Dermis microvascular lymphatic vessel endothelial cell (primary cell): ENCODE results near the gene B3GALNT2. TPM values are rescaled to one million over a fixed set of nuclear protein-coding genes. Genes with fewer than 3 reads are reported as not detected.

Experiments
- DNase-seq, 2 donors: peaks; one replicate each; pipeline versions ENCODE4 v3.0.0 to v3.0.0-alpha.2; 2010; ENCODE audit warnings: low read depth in 2 of 2
- total RNA-seq: library from RNA; depleted of rRNA; stranded (reverse); fragments of >200 nt; gene quantifications from 2 replicates; pipeline ENCODE4 v1.2.1, GENCODE V29; 2014

The B3GALNT2 gene
- total RNA-seq, 1 donor from 2014 or later = 43.9 TPM

DNA sequence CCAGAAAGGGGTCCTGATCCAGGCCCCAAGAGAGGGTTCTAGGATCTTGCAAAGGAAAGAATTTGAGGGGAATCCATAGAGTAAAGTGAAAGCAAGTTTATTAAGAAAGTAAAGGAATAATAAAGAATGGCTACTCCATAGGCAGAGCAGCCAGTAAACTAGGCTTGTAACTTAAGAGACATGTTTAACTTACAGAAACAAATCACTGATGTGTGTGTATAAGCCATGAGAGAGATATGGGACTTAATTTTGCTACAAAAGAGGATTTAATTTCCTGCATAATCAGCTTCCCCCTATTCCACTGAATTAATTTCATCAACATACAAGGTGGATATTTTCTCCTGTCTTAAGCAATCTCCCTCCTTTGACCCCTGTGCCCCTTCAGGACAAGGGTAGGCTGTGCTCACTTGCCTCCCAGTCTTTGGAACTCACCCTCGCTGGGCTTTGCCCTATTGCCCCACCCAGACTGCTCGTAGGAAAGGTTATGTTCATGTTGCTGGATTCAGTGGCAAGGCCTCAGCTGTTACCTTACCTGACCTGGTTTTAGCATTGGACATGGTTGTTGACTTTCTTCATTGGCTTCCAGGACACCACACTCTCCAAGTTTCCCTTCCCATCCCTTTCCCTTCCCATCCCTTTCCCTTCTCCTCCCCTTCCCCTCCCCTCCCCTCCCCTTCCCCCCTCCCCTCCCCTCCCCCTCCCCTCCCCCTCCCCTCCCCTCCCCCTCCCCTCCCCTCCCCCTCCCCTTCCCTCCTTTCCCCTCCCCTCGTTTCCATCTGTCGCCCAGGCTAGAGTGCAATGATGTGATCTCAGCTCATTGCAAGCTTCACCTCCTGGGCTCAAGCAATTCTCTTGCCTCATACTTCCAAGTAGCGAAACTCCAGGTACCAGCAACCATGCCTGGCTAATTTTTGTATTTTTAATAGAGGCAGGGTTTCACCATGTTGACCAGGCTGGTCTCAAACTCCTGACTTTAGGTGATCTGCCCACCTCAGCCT, 92.5 kb downstream of the B3GALNT2 start:
- DNase-seq = peak in 1 of 2 donors; percentile 6

DNA sequence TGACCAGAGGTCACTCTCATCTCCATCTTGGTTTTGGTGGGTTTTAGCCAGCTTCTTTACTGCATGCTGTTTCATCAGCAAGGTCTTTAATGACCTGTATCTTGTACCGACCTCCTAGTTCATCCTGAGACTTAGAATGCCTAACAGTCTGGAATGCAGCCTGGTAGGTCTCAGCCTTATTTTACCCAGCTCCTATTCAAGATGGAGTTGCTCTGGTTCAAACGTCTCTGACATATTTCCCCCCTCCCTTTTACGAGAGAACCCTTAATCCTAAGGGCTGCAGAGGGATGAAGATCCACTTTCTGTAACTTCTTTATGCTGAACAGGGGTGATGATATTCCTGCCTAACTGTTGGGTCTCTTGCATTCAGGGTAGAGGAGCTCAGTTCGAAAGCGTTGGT, 93.8 kb downstream of the B3GALNT2 start:
- DNase-seq = no peak

DNA sequence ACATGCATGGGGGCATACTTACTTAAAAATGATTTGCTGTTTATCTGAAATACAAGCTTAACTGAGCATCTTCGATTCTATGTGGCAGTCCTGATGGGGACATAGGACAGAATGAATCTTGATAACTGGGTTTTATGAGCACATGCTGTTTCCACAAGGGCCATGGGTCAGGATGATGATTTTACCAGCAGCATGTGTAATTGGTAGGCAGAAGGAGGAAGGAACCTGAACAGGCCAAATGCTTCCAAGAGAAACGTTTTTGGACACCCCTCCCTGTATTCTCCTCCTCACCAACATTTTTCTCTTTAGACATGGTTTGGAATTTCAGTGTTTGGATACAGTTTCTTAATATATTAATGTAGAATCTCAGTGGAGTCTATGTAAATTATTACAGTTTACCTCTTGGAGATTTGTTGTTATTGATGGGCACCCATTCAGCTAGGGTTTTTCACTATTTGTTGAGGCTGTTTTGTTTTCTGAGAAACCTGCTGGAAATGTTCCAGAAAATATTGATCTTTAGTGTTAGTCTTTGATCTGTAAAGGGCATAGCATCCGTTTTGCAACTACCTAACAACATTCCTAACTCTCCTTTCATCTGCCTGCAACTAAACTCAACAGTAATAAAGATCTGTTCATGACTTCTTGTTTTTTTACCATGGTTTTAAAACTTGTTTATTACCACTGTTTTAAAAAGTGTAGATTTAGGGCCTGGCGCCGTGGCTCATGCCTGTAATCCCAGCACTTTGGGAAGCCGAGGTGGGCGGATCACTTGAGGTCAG, 95.0 kb downstream of the B3GALNT2 start:
- DNase-seq = no peak

DNA sequence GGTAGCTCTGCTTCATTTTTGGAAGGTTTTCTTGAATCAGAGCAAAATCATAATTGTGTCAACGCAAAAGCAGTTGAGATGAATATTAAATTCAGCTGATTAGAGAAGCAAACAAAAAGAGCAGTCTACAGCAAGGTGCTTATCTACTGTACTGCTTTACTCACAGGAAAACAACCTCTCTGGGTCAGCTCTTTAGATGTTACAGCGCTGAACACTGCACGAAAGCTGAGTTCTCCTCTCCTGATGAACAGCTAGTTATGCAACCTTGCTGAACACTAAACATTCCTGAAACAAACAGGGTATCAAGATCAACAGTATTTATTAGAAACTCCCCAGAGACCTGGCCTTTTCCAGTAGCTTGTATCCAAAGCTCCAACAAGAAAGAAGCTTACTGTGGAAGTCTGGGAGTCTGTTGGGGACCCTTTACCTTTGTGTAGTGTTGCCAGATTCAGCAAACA, 95.7 kb downstream of the B3GALNT2 start:
- DNase-seq = no peak

DNA sequence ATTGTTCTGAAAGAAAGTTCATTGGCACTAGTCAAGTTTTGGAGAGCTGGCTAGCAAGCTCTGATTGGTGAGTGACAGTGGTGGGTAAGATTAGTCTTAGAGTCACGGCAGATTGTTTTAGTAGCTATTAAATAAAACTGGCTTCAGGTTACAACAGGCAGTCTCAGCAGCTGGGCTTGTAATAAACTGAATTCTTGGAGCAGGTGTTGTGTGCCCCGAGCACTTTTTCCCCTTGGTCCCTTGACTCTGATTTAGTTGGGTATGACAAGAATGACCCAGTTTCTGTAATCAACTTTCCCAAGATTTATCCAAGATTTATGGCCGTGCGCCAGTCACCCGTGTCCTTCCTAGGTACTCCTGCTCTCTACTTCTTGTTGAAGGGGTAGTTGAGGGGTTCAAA, 96.8 kb downstream of the B3GALNT2 start:
- DNase-seq = no peak

DNA sequence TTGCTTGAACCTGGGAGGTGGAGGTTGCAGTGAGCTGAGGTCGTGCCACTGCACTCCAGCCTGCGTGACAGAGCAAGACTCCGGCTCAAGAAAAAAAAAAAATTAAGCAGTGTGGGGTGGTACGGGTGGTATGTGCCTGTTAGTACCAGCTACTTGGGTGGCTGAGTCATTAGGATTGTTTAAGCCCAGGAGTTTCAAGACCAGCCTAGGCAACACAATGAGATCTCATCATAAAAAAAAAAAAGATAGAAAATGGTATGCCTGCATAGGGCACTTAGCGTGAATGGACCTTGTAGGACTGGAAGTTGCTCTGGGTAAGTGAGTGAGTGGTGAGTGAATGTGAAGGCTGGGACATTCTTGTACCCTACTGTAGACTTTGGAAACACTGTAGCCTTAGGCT, 100.1 kb downstream of the B3GALNT2 start:
- DNase-seq = no peak

- no peak for DNase-seq
Measured at GRCh38 chr1:235403593-235403992, 100.7 kb downstream of the B3GALNT2 start.

- peak in 1 of 2 donors; percentile 50 for DNase-seq
Measured at GRCh38 chr1:235402457-235403200, 101.6 kb downstream of the B3GALNT2 start.

GRCh38 chr1:235401251-235401650, 103.0 kb downstream of the B3GALNT2 start:
- DNase-seq = no peak

Other genes starting within 250 kb of the B3GALNT2 start
- 29.8 and 44.1 TPM in 2 replicates for gene ARID4B, start 176.3 kb downstream of the B3GALNT2 start, total RNA-seq
- 10.4 and 20.6 TPM in 2 replicates for gene GGPS1, start 175.9 kb downstream of the B3GALNT2 start, total RNA-seq
- gene TBCE, start 137.0 kb downstream of the B3GALNT2 start, total RNA-seq = 10.9 and 12.3 TPM in 2 replicates
- 0.13 and 0.25 TPM in 2 replicates for gene GNG4, start 145.3 kb upstream of the B3GALNT2 start, total RNA-seq